CD4-positive, CD25-positive, alpha-beta regulatory T cell (primary cell): ENCODE data around the gene SIVA1. TPM values are rescaled to one million over a fixed set of nuclear protein-coding genes. Genes with fewer than 3 reads are reported as not detected.

ENCODE experiments used
- ATAC-seq, 2 donors: fragments of 150-1000 bp; cut with Tn5 transposase; one replicate each; pipeline ENCODE4 v1.10.0; 2021; ENCODE audit warnings: low read depth in 2 of 2, moderate number of reproducible peaks in 2 of 2, moderate library complexity in 1 of 2
- DNase-seq, 3 donors: peaks; one replicate each; pipeline versions ENCODE4 v3.0.0 to v3.0.0-alpha.2; 2012 to 2022; ENCODE audit warnings: mixed read lengths in 1 of 3
- H3K27ac ChIP-seq: one replicate; pipeline ENCODE4 v1.7.0; 2013; ENCODE audit warnings: mild to moderate bottlenecking, low read length; ENCODE audit not compliant: insufficient read depth, poor library complexity, severe bottlenecking
- H3K27me3 ChIP-seq: one replicate; pipeline ENCODE4 v1.7.0; 2013; ENCODE audit warnings: low read length; ENCODE audit not compliant: control insufficient read depth, insufficient read depth
- H3K36me3 ChIP-seq: one replicate; pipeline ENCODE4 v1.7.0; 2013; ENCODE audit warnings: mild to moderate bottlenecking, low read length, moderate library complexity; ENCODE audit not compliant: control insufficient read depth, insufficient read depth
- H3K4me1 ChIP-seq: 2 replicates; pipeline ENCODE4 v1.7.0; 2013; ENCODE audit warnings: mild to moderate bottlenecking, low read length; ENCODE audit not compliant: insufficient read depth, control insufficient read depth, poor library complexity, severe bottlenecking
- H3K4me3 ChIP-seq: one replicate; pipeline ENCODE4 v1.7.0; 2013; ENCODE audit warnings: low read depth, mild to moderate bottlenecking, low read length, moderate library complexity
- H3K9me3 ChIP-seq, 2 experiments: 1 replicate in 1 of 2; 2 replicates in 1 of 2; pipeline ENCODE4 v1.7.0; 2013; ENCODE audit warnings: low read length in 2 of 2, mild to moderate bottlenecking in 1 of 2, moderate library complexity in 1 of 2; ENCODE audit not compliant: control insufficient read depth in 2 of 2
- H3K27ac Mint-ChIP-seq, 3 donors: one replicate each; pipeline ENCODE4 v1.8.0; 2020 to 2022; ENCODE audit warnings: mild to moderate bottlenecking in 3 of 3, mixed read lengths in 3 of 3, moderate library complexity in 2 of 3
- H3K27me3 Mint-ChIP-seq: one replicate; pipeline ENCODE4 v1.8.0; 2022; ENCODE audit warnings: mild to moderate bottlenecking, mixed read lengths
- H3K36me3 Mint-ChIP-seq: one replicate; pipeline ENCODE4 v1.8.0; 2020; ENCODE audit warnings: mixed read lengths
- H3K4me1 Mint-ChIP-seq, 4 donors: one replicate each; pipeline ENCODE4 v1.8.0; 2020 to 2022; ENCODE audit warnings: mixed read lengths in 4 of 4, mild to moderate bottlenecking in 1 of 4
- H3K4me3 Mint-ChIP-seq, 4 donors: one replicate each; pipeline ENCODE4 v1.8.0; 2020 to 2022; ENCODE audit warnings: mild to moderate bottlenecking in 4 of 4, mixed read lengths in 4 of 4, moderate library complexity in 3 of 4
- H3K9me3 Mint-ChIP-seq, 7 donors: one replicate each; pipeline ENCODE4 v1.8.0; 2020 to 2022; ENCODE audit warnings: mixed read lengths in 7 of 7, mild to moderate bottlenecking in 3 of 7, moderate library complexity in 2 of 7
- polyA plus RNA-seq, 4 donors: library from polyadenylated mRNA; unstranded; fragments of 300-500 nt; fragmentation: Illumina TruSeq; gene quantifications; one replicate each; pipeline ENCODE4 v1.2.3, GENCODE V29; 2021
- total RNA-seq: library from RNA; stranded (reverse); gene quantifications from one replicate; pipeline ENCODE4 v1.2.3, GENCODE V29; 2022

Gene SIVA1
- total RNA-seq (82.6 TPM), polyA plus RNA-seq (100 to 1,000 TPM; 234 to 281 (median 246) TPM)

DNA sequence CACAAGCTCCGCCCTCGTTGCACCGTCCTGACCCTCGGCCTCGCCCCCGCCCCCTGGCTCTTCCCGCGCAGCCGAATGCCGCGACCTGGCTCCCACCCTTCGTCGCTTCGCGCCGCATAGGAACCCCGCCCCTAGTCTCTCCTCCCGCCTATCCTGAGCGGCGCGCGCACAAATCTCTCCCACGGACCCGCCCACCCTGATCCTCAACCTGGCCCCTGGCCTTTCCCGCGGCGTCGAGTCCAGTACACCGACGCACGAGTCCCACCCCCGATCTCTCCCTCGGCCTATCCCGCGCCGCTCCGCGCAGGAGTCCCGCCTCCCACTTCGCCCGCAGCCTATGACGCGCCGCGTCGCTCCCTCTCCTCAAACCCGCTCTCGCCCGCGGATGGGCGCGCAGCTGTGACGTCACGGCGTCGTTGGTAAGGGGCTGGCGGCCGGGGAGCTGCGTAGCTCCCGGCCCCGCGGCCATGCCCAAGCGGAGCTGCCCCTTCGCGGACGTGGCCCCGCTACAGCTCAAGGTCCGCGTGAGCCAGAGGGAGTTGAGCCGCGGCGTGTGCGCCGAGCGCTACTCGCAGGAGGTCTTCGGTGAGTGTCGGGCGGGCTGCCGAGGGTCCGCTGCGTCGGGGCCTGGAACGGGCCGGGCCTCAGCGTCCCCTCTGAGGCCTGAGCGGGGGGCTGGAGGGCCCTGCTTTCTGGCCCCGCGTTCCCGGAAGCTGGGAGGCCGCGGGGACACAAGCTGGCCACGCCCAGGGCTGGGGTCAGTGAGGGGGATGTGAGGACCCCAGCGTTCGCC, at the start of gene SIVA1:
Gene SIVA1, plus strand, starts transcription at position 413 of the 793 bp plus-strand sequence. Its CDS starts 55 bp downstream, at position 468.
- DNase-seq (peak; percentile 99 to 100 (median 99)), ATAC-seq (peak; percentile 90 to 91)
- Mint-ChIP-seq H3K4me3 (peak within 1 kb of the TSS; percentile 92 to 99 (median 94)), H3K9me3 (no peaks in the 10 kb centered on the region), H3K27me3 (no peaks in the 10 kb centered on the region), H3K27ac (peak within 1 kb of the TSS; percentile 93 to 97 (median 94)), H3K4me1 (peaks cover 0 to 55% (median 17%) of the 10 kb centered on the region in 4 donors), H3K36me3 (peaks cover 8% of the 10 kb centered on the region)
- H3K36me3 ChIP-seq: peaks cover 25% of the 10 kb centered on the region
- no peaks in the 10 kb centered on the region for H3K9me3 ChIP-seq
- H3K4me1 ChIP-seq: peaks cover 37% of the 10 kb centered on the region
- no peaks in the 10 kb centered on the region for H3K27me3 ChIP-seq
- H3K4me3 ChIP-seq: peak within 1 kb of the TSS; percentile 81
- peak within 1 kb of the TSS; percentile 92 for H3K27ac ChIP-seq

DNA sequence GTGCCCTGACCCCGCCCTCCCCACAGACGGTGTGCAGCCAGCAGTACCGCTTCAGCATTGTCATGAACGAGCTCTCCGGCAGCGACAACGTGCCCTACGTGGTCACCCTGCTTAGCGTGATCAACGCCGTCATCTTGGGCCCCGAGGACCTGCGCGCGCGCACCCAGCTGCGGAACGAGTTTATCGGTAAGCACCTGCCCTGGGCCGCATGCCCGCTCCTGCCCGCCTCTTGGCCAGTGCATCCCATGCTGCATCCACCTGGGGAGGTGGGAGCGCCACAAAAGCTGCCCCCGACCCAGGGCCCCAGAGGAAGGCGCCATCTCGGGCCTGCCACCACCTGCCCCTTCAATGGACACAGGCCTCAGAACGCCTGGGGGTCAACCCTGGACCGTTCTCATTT, 49.7 kb upstream of the SIVA1 start:
- Histone ChIP-seq H3K36me3 (peaks cover 11% of the 10 kb centered on the region), H3K27me3 (no peaks in the 10 kb centered on the region), H3K4me1 (no peaks in the 10 kb centered on the region), H3K4me3 (no peak overlapping the region), H3K9me3 (no peaks in the 10 kb centered on the region), H3K27ac (no peak overlapping the region)
- ATAC-seq: no peak
- Mint-ChIP-seq H3K27me3 (no peaks in the 10 kb centered on the region), H3K36me3 (peaks cover 9% of the 10 kb centered on the region), H3K4me3 (no peak overlapping the region), H3K4me1 (peaks cover 0 to 7% (median 0%) of the 10 kb centered on the region in 4 donors), H3K9me3 (no peaks in the 10 kb centered on the region), H3K27ac (no peak overlapping the region)
- DNase-seq: no peak

DNA sequence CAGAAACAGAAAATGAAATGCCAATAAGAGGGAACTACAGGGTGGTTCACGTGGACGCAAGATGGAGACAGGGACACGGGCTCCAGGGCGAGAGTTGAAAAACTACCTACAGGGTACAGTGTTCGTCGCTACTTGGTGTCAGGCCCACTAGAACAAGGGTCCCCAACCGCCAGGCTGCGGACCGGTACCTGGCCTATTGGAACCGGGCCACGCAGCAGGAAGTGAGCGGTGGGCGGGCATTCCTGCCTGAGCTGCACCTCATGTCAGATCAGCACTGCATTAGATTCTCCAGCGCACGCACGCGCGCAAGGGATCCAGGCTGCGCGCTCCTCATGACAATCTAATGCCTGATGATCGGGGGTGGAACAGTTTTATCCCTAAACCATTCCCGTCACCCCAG, 48.7 kb upstream of the SIVA1 start:
- Histone ChIP-seq H3K9me3 (no peaks in the 10 kb centered on the region), H3K4me1 (peaks cover 4% of the 10 kb centered on the region), H3K4me3 (no peak overlapping the region), H3K27me3 (no peaks in the 10 kb centered on the region), H3K36me3 (peaks cover 11% of the 10 kb centered on the region), H3K27ac (no peak overlapping the region)
- H3K27me3 Mint-ChIP-seq: no peaks in the 10 kb centered on the region
- H3K36me3 Mint-ChIP-seq: peaks cover 9% of the 10 kb centered on the region
- H3K4me3 Mint-ChIP-seq: no peak overlapping the region
- H3K9me3 Mint-ChIP-seq: no peaks in the 10 kb centered on the region
- peaks cover 0 to 5% (median 3%) of the 10 kb centered on the region in 4 donors for H3K4me1 Mint-ChIP-seq
- DNase-seq (no peak), ATAC-seq (no peak)
- H3K27ac Mint-ChIP-seq: no peak overlapping the region

- no peak overlapping the region for H3K4me3 ChIP-seq
- Mint-ChIP-seq H3K27me3 (no peaks in the 10 kb centered on the region), H3K36me3 (peaks cover 9% of the 10 kb centered on the region), H3K4me3 (no peak overlapping the region), H3K9me3 (no peaks in the 10 kb centered on the region), H3K4me1 (peaks cover 0 to 5% (median 3%) of the 10 kb centered on the region in 4 donors), H3K27ac (peak overlapping the region in 1 of 3 donors; percentile 32)
- H3K9me3 ChIP-seq: no peaks in the 10 kb centered on the region
- H3K36me3 ChIP-seq: peaks cover 11% of the 10 kb centered on the region
- no peak for ATAC-seq
- DNase-seq: no peak
- H3K27me3 ChIP-seq: no peaks in the 10 kb centered on the region
- no peak overlapping the region for H3K27ac ChIP-seq
- peaks cover 4% of the 10 kb centered on the region for H3K4me1 ChIP-seq
Measured at GRCh38 chr14:104705340-104706047, 47.5 kb upstream of the SIVA1 start.

DNA sequence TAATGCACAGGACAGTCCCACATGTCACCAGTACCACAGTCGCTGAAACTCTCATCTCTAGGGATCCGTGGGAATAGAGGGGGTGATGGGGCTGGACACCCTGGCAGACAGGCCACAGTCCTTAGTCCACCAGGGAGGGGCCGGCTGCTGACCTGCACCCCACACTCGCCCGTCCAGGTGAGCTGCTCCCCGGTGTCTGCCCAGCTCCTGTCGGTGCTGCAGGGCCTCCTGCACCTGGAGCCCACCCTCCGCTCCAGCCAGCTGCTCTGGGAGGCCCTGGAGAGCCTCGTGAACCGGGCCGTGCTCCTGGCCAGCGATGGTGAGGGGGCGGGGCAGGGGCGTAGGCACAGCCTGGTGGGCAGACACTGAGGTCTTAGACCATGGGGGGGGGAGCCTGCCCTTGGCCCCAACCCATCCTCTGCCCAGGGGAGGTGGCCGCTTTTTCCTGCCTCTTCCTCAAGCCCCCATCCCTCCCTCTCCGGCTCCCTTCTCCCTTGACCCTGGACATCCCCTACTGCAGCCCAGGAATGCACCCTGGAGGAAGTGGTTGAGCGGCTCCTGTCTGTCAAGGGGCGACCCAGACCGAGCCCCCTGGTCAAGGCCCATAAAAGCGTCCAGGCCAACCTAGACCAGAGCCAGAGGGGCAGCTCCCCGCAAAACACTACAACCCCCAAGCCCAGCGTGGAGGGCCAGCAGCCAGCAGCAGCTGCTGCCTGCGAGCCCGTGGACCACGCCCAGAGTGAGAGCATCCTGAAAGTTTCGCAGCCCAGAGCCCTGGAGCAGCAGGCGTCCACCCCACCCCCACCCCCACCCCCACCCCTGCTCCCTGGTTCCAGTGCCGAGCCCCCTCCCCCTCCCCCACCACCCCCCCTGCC, 46.0 kb upstream of the SIVA1 start:
- no peak overlapping the region for H3K4me3 ChIP-seq

DNA sequence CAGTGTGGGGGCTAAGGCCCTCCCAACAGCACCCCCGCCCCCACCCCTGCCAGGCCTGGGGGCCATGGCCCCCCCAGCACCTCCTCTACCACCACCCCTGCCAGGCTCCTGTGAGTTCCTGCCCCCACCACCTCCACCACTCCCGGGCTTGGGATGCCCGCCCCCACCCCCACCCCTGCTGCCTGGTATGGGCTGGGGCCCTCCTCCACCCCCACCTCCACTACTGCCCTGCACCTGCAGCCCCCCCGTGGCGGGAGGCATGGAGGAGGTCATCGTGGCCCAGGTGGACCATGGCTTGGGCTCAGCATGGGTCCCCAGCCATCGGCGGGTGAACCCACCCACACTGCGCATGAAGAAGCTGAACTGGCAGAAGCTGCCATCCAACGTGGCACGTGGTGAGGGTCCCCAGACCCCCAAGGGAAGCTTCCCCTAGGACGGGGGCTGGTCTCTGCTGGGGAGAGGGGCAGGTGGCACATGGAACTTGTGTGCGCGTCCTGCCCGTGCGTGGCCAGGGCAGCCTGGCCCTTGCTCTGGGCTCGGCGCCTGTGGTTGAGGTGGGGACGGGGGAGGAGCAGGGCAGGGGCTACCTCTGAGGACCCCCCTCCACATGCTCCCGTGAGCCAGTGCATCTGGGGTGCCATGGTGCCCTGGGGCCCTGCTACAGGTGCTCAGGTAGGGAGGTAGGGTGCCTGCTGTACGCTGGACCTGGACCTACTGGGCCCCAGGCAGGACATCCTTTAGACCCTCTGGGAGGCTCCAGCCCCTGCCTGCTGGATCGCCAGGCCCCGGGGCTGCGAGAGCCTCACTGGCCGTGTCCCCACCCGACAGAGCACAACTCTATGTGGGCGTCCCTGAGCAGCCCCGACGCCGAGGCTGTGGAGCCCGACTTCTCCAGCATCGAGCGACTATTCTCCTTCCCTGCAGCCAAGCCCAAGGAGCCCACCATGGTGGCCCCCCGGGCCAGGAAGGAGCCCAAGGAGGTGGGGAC, 45.0 kb upstream of the SIVA1 start:
- ATAC-seq (no peak), DNase-seq (no peak)
- Histone ChIP-seq H3K36me3 (peaks cover 21% of the 10 kb centered on the region), H3K27me3 (no peaks in the 10 kb centered on the region), H3K4me3 (no peak overlapping the region), H3K4me1 (peaks cover 4% of the 10 kb centered on the region), H3K9me3 (no peaks in the 10 kb centered on the region), H3K27ac (no peak overlapping the region)
- peak overlapping the region in 1 of 4 donors; percentile 31 for H3K4me3 Mint-ChIP-seq
- no peaks in the 10 kb centered on the region for H3K9me3 Mint-ChIP-seq
- H3K27ac Mint-ChIP-seq: no peak overlapping the region
- H3K4me1 Mint-ChIP-seq: peaks cover 0 to 5% (median 3%) of the 10 kb centered on the region in 4 donors
- H3K27me3 Mint-ChIP-seq: no peaks in the 10 kb centered on the region
- H3K36me3 Mint-ChIP-seq: peaks cover 5% of the 10 kb centered on the region

More for the DNA sequence above, 46.0 kb upstream of the SIVA1 start:
- H3K4me1 ChIP-seq: peaks cover 4% of the 10 kb centered on the region
- Mint-ChIP-seq H3K9me3 (no peaks in the 10 kb centered on the region), H3K4me3 (no peak overlapping the region), H3K4me1 (peaks cover 0 to 5% (median 3%) of the 10 kb centered on the region in 4 donors), H3K27ac (no peak overlapping the region), H3K36me3 (peaks cover 7% of the 10 kb centered on the region), H3K27me3 (no peaks in the 10 kb centered on the region)
- DNase-seq: no peak
- no peak overlapping the region for H3K27ac ChIP-seq
- H3K36me3 ChIP-seq: peaks cover 18% of the 10 kb centered on the region
- no peaks in the 10 kb centered on the region for H3K27me3 ChIP-seq
- H3K9me3 ChIP-seq: no peaks in the 10 kb centered on the region
- ATAC-seq: no peak
